ENCODE data around the gene EFCAB7.

EFCAB7 gene

GRCh38 chr1:63611231-63611630 lies 87.9 kb downstream of the EFCAB7 start:
- no peak for DNase-seq

- no peak for DNase-seq
Observed at GRCh38 chr1:63612564-63612963, 89.2 kb downstream of the EFCAB7 start.

- peak; percentile 21 for DNase-seq
Observed at GRCh38 chr1:63612971-63613370, 89.6 kb downstream of the EFCAB7 start.

GRCh38 chr1:63615768-63616420 lies 92.6 kb downstream of the EFCAB7 start:
- DNase-seq = peak; percentile 81

GRCh38 chr1:63617450-63617849 lies 94.1 kb downstream of the EFCAB7 start:
- DNase-seq = no peak

GRCh38 chr1:63618011-63618410 lies 94.7 kb downstream of the EFCAB7 start:
- DNase-seq = peak; percentile 47

- DNase-seq = no peak
Observed at GRCh38 chr1:63619558-63619957, 96.2 kb downstream of the EFCAB7 start.

GRCh38 chr1:63620671-63621070 lies 97.3 kb downstream of the EFCAB7 start:
- no peak for DNase-seq

GRCh38 chr1:63621075-63621474 lies 97.8 kb downstream of the EFCAB7 start:
- DNase-seq = no peak

- DNase-seq = no peak
Observed at GRCh38 chr1:63621698-63622097, 98.4 kb downstream of the EFCAB7 start.

Data from hematopoietic multipotent progenitor cell treated with erythropoietin and hydrocortisone succinate and interleukin-3 and kit ligand, for 6 days (in vitro differentiated cells).